Sigmoid colon (tissue), 7 donors: ENCODE measurements around the gene PDE4D. TPM values are rescaled to one million over a fixed set of nuclear protein-coding genes. Genes with fewer than 3 reads are reported as not detected.

Experiments used
- DNase-seq: peaks from one replicate; pipeline ENCODE4 v3.0.0-alpha.2; 2019
- H3K27ac ChIP-seq, 4 donors: fragments of 200-600 bp; sonication (generic); one replicate each; pipeline ENCODE4 v1.5.1; 2016 to 2019; ENCODE audit warnings: mild to moderate bottlenecking in 1 of 4
- H3K27me3 ChIP-seq, 3 donors: fragments of 200-600 bp; sonication (generic); one replicate each; pipeline ENCODE4 v1.5.1; 2019; ENCODE audit warnings: mild to moderate bottlenecking in 1 of 3
- H3K36me3 ChIP-seq, 4 donors: fragments of 200-600 bp; sonication (generic); one replicate each; pipeline ENCODE4 v1.5.1; 2016 to 2019
- H3K4me1 ChIP-seq, 4 donors: fragments of 200-600 bp; sonication (generic); one replicate each; pipeline ENCODE4 v1.5.1; 2017 to 2019
- H3K4me3 ChIP-seq, 4 donors: fragments of 200-600 bp; sonication (generic); one replicate each; pipeline ENCODE4 v1.5.1; 2017 to 2019; ENCODE audit warnings: mild to moderate bottlenecking in 2 of 4, moderate library complexity in 1 of 4
- H3K9me3 ChIP-seq, 4 donors: fragments of 200-600 bp in 3 of 4; sonication (generic) in 3 of 4; one replicate each; pipeline versions ENCODE4 v1.5.1 to v1.6.1; 2013 to 2019
- CTCF ChIP-seq, 4 experiments: fragments of 450-650 bp in 3 of 4; fragments of 200-600 bp in 1 of 4; IDR thresholded peaks; one replicate each; pipeline ENCODE4 v1.5.1; 2016 to 2019; ENCODE audit warnings: antibody characterized with exemption in 4 of 4, mild to moderate bottlenecking in 3 of 4, moderate library complexity in 2 of 4
- EP300 ChIP-seq, 4 donors: sonication (generic); formaldehyde crosslinking; IDR thresholded peaks; one replicate each; pipeline ENCODE4 v1.6.1; 2017; ENCODE audit warnings: antibody characterized with exemption in 4 of 4
- POLR2A ChIP-seq, 2 donors: fragments of 450-650 bp; IDR thresholded peaks; one replicate each; pipeline ENCODE4 v1.6.1; 2016; ENCODE audit warnings: antibody characterized with exemption in 2 of 2, mild to moderate bottlenecking in 2 of 2, moderate library complexity in 2 of 2
- POLR2AphosphoS5 ChIP-seq, 4 donors: sonication (generic); formaldehyde crosslinking; IDR thresholded peaks; one replicate each; pipeline ENCODE4 v1.6.1; 2017; ENCODE audit warnings: antibody characterized with exemption in 4 of 4
- WGBS, 2 donors: extraction: QIAGEN DNeasy Blood & Tissue Kit; methylation state at CpG; one replicate each; pipeline ENCODE4 v1.1.7; 2013; 5-methylcytosine and 5-hydroxymethylcytosine counted together
- intact Hi-C: fragments of 100-400 bp; cut with DNase I; formaldehyde crosslinking; loops from one replicate; pipeline ENCODE4 v1.15.1; 2023
- polyA plus RNA-seq, 3 donors: library from polyadenylated mRNA; stranded (reverse); fragments of 200-250 nt; gene quantifications; one replicate each; pipeline ENCODE4 v1.2.3, GENCODE V29; 2013
- total RNA-seq, 4 donors: library from RNA; depleted of rRNA; stranded (reverse); fragments of >200 nt; gene quantifications; one replicate each; pipeline ENCODE4 v1.1.0, GENCODE V29; 2016
- donor health status: healthy with polysubstance abuse.
- donor health status: Bipolar disorder and iron deficiency.
- donor health status: healthy.

PDE4D gene
- total and polyA plus RNA-seq, 7 donors: 6.0 to 289 (median 169) TPM

GRCh38 chr5:58946230-58946629, 947.3 kb downstream of the PDE4D start:
- no peak for TF ChIP-seq CTCF (IDR thresholded peaks at IDR 0.05)
- no peak for TF ChIP-seq POLR2A (IDR thresholded peaks at IDR 0.05)
- no peak for TF ChIP-seq EP300 (IDR thresholded peaks at IDR 0.05)
- no peak for TF ChIP-seq POLR2AphosphoS5 (IDR thresholded peaks at IDR 0.05)
- Histone ChIP-seq H3K27me3 (no peaks in the 10 kb centered on the region), H3K9me3 (no peaks in the 10 kb centered on the region), H3K4me1 (no peaks in the 10 kb centered on the region), H3K4me3 (no peak overlapping the region), H3K27ac (no peak overlapping the region), H3K36me3 (no peaks in the 10 kb centered on the region)
- intact Hi-C loops: no loop called here
- 0% methylated on average over 1 of the region's 1 CpG for WGBS, 2 donors
- no peak for DNase-seq

GRCh38 chr5:58944221-58944620, 949.3 kb downstream of the PDE4D start:
- 88 to 96% methylated on average over 1 of the region's 1 CpG for WGBS, 2 donors
- H3K27ac ChIP-seq: no peak overlapping the region
- H3K9me3 ChIP-seq: no peaks in the 10 kb centered on the region
- no peaks in the 10 kb centered on the region for H3K27me3 ChIP-seq
- no peak for DNase-seq
- H3K36me3 ChIP-seq: no peaks in the 10 kb centered on the region
- H3K4me1 ChIP-seq: no peaks in the 10 kb centered on the region
- intact Hi-C loops: no loop called here
- TF ChIP-seq EP300 (IDR thresholded peaks at IDR 0.05) (no peak), CTCF (IDR thresholded peaks at IDR 0.05) (no peak), POLR2AphosphoS5 (IDR thresholded peaks at IDR 0.05) (no peak), POLR2A (IDR thresholded peaks at IDR 0.05) (no peak)
- H3K4me3 ChIP-seq: no peak overlapping the region

GRCh38 chr5:58940446-58940845, 953.1 kb downstream of the PDE4D start:
- intact Hi-C loops: no loop called here
- no peaks in the 10 kb centered on the region for H3K27me3 ChIP-seq
- no peak overlapping the region for H3K4me3 ChIP-seq
- H3K9me3 ChIP-seq: no peaks in the 10 kb centered on the region
- no peak overlapping the region for H3K27ac ChIP-seq
- WGBS, 2 donors: 72 to 80% methylated on average over 2 of the region's 2 CpGs
- H3K36me3 ChIP-seq: no peaks in the 10 kb centered on the region
- DNase-seq: no peak
- H3K4me1 ChIP-seq: no peaks in the 10 kb centered on the region
- TF ChIP-seq POLR2AphosphoS5 (IDR thresholded peaks at IDR 0.05) (no peak), EP300 (IDR thresholded peaks at IDR 0.05) (no peak), CTCF (IDR thresholded peaks at IDR 0.05) (no peak), POLR2A (IDR thresholded peaks at IDR 0.05) (no peak)

- 94 to 95% methylated on average over 1 of the region's 1 CpG for WGBS, 2 donors
- H3K4me1 ChIP-seq: no peaks in the 10 kb centered on the region
- intact Hi-C loops: no loop called here
- H3K27me3 ChIP-seq: no peaks in the 10 kb centered on the region
- H3K27ac ChIP-seq: no peak overlapping the region
- H3K36me3 ChIP-seq: no peaks in the 10 kb centered on the region
- DNase-seq: no peak
- no peak overlapping the region for H3K4me3 ChIP-seq
- no peaks in the 10 kb centered on the region for H3K9me3 ChIP-seq
- TF ChIP-seq CTCF (IDR thresholded peaks at IDR 0.05) (no peak), EP300 (IDR thresholded peaks at IDR 0.05) (no peak), POLR2AphosphoS5 (IDR thresholded peaks at IDR 0.05) (no peak), POLR2A (IDR thresholded peaks at IDR 0.05) (no peak)
These were observed 953.9 kb downstream of the PDE4D start for GRCh38 chr5:58939664-58940063.
